HG03342 (cell line): ENCODE measurements around the gene KRTAP5-8.
A peak's percentile ranks its signal among the peaks of the same experiment; 100 is the strongest.
"Not testable (repeated sequence)": the region's sequence is repeated elsewhere in the genome, so short reads cannot be mapped to it uniquely, and the experiment has no call there.

Experiments used
- ATAC-seq: cut with Tn5 transposase; IDR thresholded peaks from one replicate; pipeline ENCODE4 v1.9.1; 2021; ENCODE audit warnings: mild to moderate bottlenecking, moderate library complexity; ENCODE audit not compliant: unreplicated experiment

Gene KRTAP5-8, protein sequence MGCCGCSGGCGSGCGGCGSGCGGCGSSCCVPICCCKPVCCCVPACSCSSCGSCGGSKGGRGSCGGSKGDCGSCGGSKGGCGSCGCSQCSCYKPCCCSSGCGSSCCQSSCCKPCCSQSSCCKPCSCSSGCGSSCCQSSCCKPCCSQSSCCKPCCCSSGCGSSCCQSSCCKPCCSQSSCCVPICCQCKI

DNA sequence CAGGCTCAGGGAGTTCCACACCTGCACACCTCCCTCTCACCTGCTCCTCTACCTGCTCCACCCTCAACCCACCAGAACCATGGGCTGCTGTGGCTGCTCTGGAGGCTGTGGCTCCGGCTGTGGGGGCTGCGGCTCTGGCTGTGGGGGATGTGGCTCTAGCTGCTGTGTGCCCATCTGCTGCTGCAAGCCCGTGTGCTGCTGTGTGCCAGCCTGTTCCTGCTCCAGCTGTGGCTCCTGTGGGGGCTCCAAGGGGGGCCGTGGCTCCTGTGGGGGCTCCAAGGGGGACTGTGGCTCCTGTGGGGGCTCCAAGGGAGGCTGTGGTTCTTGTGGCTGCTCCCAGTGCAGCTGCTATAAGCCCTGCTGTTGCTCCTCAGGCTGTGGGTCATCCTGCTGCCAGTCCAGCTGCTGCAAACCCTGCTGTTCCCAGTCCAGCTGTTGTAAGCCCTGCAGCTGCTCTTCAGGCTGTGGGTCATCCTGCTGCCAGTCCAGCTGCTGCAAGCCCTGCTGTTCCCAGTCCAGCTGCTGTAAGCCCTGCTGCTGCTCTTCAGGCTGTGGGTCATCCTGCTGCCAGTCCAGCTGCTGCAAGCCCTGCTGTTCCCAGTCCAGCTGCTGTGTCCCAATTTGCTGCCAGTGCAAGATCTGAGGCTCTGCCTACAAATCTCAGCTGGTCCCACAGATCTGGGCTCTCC, at the start of gene KRTAP5-8:
Gene KRTAP5-8 (plus strand): TSS at position 49 of the 689 bp plus-strand sequence. CDS start 31 bp downstream, at position 80.
- not testable (repeated sequence) for ATAC-seq

DNA sequence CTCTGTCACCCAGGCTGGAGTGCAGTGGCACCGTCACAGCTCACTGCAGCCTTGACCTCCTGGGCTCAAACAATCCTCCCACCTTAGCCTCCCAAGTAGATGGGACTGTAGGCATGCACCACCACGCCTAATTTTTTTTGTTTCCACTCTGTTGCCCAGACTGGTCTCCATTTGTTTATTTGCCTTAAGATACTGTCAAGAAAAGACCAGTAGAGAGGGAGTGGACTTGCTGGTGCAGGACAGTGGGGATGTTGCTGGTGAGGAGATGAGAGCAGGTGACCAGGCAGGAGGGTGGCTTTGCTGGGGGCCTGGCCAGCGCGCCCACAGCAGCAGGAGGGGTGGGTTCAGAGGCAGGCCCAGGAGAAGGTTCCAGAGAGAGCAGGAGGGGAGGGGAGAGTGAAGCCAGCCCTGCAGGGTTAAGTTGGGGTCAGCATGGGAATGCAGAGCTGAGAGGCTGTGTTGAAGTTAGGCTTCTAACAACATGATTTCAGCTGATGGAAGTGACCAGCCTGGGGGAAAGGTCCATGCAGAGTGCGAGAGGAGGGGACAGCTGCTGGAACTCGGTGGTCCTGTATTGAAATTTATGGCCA, 49.0 kb upstream of the KRTAP5-8 start:
- no peak for ATAC-seq

DNA sequence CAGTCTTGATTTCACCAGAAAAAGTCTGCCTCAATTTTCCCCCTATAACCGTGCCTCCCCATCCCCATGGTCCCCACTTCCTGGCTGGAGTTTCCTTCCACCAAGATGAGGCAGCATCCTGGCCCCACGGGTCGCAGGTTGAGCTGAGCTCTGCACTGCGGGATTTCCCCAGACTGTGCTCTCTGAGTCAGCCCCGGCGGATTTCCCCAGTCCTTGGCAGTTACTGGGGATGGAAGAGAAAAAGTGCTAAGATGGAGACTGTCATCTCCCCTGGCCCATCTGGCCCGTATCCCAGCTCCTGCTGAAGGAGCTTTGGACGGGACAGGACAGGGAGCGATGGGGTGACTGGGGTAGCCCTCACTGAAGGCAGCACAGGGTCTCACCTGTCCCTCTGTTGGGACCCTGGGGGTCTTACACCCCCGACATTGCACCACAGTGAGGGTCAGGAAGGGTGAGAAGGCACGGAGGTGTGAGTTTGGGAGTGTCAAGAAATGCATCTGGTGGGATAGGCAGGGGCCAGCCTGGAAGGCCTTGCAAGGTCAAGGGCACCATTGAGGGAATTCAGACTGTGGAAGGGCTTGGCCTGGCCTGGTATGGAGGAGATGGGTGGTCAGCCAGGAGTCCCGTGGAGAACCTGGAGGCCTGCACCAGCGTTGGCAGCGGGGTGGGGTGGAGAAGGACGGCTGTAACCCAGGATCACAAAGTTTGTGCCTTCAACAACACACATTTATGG, 48.3 kb upstream of the KRTAP5-8 start:
- ATAC-seq = peak; percentile 48

DNA sequence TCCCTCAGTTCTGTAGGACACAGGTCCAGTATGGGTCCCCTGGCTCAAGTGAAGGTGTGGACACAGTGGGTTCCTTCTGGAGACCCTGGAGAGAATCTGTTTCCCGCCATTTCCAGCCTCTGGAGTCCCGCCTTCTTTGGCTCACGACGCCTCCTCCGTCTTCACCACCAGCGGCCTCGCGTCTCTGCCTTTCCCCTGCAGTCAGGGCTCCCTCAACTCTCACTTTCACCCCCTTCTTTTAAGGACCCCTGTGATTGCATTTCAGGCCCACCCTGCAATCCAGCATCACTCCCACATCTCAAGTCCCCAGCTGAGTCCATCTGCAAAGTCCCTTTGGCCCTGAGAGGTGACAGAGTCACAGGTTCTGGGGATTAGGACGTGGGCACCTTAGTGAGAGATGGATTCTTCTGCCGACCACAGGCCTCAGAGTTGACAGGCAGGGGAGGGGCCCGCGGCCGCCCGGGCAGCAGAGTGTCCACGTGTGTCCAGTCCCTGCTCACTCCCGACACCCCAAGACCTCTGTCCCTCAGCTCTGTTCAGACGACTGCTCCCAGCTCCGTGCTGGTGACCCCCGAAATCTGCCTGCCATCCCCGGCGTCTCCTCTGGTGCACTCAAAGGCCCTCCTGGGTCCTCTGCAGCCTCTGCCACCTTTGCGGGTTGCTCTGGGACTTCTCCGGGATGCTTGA, 47.6 kb upstream of the KRTAP5-8 start:
- no peak for ATAC-seq

DNA sequence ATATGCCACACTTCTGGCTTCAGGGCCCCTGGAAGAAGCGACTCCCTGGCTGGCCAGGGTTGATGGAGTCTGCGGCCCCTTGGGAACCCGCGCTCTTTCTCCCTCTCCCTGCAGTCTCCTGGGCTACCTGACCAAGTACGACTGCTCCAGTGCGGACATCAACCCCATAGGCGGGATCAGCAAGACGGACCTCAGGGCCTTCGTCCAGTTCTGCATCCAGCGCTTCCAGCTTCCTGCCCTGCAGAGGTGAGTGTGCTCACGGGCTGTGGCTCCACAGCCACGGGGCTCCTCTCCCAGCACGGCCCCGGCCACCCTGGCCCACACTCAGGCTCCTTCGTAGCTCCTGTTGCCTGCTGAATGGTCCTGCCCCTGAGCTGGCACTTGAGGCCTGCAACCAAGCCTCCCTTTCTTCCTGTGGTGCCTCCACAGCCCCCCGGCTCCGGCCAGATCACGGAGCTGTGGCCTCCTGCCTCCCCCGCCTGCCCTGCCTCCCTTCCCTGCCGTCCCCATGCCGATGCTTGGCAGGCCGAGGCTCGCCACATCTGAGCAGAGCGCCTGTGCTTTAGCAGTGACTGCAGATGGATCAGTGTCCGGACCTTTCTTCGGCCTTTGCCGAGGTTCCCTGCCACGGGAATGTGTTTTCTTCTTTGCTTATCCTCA, 47.0 kb upstream of the KRTAP5-8 start:
- ATAC-seq = no peak

DNA sequence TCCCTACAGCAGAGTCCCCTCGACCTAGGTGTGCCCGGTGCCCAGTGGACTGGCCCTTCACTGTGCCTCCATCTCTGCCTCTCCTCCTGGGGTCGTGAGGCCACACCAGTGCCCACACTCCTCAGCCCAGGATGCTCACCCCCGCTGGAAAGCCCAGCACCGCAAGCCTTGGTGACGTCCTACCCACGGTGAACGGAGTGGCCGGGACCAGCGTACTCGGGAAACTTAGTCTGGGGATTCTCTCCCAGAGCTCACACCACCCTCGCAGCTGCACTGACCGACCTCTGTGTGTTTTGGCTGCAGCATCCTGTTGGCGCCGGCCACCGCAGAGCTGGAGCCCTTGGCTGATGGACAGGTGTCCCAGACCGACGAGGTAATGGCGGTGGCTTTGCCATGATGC, 46.3 kb upstream of the KRTAP5-8 start:
- no peak for ATAC-seq

DNA sequence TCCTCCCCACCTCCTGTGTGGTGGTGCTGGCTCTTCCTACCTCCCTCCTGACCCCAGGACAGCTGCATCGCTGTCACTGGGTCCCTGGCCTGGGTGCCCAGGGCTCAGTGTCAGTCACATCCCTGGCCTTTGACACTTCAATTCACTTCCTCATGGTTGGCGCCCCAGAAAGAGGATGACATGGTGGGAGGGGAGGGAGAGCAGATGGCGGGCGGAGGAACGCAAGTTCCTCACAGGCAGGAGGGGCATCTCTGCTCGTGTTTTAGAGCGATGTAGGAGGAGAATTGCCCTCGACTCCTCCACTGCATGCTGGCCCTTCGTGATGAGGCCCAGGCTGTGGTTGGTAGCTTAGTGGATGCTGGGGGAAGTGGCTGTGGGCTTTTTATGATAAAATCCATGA, 45.9 kb upstream of the KRTAP5-8 start:
- ATAC-seq = no peak

DNA sequence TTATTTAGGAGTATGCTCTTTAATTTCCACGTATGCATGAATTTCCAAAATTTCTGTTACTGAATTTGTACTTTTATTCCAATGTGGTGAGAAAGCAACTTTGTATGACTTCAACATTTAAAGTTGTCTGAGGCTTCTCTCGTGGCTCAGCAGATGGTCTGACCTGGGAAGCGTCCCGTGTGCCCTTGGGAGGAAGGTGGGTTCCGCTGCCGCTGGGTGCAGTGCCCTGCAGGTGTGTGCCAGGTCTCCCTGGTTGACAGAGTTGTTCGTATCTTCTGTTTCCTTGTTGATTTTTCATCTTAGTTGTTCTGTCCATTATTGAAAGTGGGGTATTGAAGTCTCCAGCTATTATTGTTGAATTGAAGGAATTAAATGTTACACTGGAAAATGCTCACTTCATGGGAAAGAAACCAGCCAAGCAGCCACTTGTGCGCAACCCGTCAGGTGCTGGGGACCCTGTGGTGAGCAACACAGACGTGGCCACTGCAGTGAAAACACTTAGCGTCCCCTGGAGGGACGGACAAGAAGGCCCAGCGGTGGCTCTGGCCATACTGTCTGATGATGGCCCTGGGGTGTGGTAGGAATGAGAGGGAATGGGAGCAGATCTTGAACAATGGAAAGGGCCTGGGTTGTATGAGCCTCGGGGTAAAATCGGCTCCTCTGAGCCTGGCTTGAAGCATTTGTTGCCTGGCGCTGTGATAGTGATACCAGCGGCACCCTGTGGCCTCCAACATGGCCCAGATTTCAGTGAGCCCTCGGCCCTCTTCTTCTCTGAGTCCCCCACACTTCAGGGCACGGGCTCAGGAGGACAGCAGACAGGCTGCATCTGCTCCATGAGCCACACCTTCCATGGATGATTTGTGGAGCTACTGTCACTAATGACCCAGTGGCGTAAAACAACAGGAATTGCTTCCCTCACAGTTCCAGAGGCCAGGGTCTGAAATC, 42.3 kb upstream of the KRTAP5-8 start:
- ATAC-seq = no peak

DNA sequence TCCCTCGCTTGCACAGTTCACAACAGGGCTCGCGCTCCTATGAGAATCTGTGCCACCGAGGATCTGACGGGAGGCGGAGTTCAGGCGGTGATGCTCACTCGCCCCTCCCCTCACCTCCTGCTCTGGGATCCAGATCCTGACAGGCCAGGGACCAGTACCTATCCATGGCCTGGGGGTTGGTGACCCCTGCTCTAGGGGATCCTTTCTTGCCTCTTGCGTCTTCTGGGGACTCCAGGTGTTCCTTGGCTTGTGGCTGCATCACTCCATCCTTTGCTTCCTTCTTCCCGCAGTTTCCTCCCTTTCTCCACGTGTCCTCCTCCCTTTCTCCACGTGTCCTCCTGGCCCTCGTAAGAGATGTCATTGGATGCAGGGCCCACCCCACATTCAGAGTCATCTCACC, 41.4 kb upstream of the KRTAP5-8 start:
- no peak for ATAC-seq

DNA sequence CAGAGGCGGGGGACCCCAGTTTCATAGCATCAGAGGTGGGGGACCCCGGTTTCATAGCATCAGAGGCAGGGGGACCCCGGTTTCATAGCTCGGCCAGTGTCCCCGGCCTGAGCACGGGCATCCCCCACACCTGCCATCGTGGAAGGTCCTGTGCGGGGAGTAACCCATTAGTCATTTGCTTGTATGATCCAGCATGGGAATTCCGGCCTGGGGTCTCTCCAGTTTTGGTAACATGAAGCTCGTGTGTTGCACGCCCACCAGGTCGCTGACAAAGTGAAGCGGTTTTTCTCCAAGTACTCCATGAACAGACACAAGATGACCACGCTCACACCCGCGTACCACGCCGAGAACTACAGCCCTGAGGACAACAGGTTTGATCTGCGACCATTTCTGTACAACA, 39.7 kb upstream of the KRTAP5-8 start:
- no peak for ATAC-seq

DNA sequence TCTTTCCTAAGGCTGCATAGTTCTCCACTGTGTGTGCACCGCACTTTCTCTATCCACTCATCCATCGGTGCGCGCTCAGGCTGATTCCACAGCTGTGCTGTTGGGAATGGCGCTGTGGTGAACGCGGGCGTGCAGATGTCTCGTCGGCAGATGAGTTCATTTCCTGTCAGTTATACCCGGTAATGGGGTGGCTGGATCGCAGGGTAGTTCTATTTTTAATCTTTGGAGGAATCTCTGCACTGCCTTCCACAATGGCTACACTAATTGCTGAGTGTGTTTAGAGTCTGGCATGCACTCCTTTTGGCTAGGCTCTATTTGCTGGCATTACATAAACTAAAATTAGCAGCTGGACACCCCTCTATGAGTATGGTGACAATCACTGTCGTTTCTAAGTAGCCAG, 38.7 kb upstream of the KRTAP5-8 start:
- ATAC-seq = no peak

DNA sequence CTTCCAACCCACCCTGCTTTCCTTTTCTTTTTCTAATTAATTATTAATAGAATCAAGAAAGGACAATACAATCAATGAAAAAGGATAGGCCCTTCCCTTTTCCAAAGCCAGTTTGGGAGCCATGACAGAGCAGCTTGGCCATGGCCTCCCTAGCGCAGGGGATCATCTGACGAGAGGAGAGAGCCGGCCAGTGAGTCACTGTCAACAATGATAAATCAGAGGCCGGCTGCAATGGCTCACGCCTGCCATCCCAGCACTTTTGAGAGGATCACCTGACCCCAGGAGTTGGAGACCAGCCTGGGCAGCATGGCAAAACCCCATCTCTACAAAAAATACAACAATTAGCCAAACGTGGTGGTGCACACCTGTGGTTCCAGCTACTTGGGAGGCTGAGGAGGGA, 38.3 kb upstream of the KRTAP5-8 start:
- no peak for ATAC-seq

DNA sequence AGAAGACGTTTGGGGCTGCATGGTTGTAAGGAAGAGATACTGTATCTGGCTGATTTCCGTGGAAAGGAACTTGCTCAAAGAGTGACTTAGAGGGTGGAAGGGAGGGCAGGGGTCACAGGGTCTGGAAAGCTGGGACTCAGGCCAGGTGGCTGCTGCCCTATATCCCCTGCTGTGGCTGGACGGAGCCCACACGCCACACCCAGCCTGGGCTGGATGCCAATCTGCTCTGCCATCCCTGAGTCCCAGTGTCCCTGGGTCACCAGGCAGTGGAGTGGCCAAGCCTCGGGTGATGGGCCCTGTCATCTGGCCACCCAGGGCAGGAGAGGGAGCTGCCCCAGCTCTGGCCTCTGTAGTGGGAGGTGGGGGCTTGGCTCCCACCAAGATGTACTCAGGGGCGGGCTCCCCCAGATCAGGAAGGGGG, 37.2 kb upstream of the KRTAP5-8 start:
- no peak for ATAC-seq

DNA sequence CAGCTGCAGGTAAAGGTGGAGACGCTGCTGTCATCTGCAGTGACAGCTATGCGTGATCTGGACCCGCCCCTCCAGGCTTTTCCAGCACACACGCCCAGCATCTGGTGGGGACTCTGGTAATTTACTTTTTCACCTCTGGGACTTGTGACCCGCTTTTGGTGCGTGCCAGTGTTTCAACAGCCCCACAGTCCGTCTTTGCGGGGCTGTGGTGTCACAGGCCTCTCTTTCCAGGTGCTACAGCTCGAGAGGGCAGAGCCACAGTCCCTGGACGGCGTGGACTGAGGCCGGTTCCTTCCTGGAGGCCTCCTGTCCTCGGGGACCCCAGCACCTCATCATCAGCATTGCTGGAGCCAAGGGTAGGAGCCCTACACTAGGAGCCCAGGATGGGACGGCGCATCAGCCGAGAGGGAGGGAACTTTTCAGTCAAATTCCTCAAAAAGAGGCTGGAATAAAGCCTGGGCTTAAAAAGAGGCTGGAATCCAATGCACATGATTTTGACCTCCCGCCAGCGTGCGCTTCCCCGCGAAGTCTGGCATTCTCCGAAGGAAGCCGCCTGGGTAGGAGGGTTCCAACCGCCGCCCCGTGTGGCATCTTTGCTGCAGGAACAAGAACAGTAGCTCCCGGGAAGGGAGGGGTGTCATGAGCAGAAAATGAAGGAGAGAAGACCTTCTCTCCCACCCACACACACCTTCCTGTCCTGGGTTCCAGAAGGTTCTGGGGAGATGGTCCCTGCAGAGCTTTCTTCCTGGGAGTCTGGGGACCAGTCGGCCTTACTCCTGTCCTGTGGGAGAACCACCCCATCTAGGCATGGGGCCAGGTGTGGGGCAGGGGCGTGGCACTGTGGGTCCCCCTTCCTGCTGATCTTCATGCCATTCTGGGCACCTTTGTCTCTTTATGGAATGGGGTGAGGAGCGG, 36.5 kb upstream of the KRTAP5-8 start:
- no peak for ATAC-seq

DNA sequence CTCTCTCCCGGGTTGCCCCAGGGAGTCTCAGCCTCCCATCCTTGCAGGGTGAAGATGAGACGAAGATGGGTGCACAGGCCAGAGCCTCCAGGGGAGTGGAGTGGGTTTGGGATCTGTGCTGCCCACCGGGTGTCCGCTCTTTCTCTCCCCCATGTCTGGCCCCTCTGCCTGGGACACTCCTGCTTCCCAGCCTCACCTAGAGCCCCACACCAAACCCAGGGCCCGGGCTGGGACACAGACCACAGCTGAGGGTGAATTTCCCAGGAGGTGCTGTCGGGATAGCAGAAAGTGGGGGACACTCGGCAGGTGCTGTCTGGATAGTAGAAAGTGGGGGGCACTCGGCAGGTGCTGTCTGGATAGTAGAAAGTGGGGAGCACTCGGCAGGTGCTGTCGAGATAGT, 35.8 kb upstream of the KRTAP5-8 start:
- ATAC-seq = no peak

DNA sequence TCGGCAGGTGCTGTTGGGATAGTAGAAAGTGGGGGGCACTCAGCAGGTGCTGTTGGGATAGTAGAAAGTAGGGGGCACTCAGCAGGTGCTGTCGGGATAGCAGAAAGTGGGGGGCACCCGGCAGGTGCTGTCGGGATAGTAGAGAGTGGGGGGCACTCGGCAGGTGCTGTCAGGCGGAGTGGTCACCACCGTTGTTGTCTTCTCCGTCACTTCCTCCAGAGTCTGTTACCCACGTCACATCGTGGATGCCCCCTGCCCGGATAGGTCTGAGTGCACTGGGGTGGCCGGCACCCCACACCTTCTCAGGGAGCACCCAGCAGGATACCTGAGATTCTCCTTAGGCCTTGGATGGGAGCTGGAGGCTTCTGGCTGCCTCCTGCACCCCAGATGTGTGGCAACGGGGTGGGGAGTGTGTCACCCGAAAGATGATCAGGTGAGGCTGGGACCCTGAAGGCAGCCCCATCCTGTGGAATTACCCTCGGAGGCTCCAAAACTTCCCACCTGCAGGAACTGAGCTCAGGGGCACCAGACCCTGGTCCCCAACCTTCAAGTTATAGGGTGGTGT, 34.9 kb upstream of the KRTAP5-8 start:
- ATAC-seq = no peak

DNA sequence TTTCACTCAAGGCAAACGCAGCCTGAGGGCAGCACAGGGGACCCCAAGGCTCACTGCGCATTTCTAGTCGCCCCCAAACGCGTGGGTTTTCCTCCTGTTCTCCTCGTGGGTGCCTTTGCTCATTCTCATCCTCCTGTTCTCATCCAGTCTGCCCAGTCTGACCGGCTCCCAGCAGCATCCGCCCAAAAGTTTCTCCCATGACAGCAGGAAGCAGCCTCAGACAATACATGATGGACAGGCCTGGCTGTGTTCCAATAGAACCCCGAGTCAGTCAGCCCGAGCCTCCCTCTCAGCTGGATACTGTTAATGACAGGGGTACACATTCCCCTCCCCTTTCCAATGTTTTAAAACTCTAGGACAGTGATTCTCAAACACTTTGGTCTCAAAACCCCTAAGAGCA, 33.3 kb upstream of the KRTAP5-8 start:
- no peak for ATAC-seq

DNA sequence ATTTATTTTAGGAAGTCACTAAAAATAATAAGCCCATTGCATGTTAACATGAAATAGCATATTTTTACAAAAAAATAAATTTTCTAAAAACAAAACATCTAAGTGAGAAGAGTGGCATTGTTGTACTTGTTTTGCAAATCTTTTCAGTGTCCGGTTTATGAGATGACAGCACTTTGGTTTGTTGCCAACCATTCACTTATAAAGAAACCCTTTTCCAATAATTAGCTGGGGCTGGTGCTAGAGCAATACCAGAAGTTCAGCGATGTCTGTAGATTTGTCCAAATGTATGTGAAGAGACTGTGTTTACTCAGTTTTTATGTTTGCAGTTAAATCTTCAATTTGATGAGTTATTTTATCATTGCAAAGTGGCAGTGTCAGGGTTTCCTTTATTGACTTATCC, 32.8 kb upstream of the KRTAP5-8 start:
- no peak for ATAC-seq
